ENCODE data around the gene PLAGL1.
"Not testable (repeated sequence)": the region's sequence is repeated elsewhere in the genome, so short reads cannot be mapped to it uniquely, and the experiment has no call there.

Gene PLAGL1

DNA sequence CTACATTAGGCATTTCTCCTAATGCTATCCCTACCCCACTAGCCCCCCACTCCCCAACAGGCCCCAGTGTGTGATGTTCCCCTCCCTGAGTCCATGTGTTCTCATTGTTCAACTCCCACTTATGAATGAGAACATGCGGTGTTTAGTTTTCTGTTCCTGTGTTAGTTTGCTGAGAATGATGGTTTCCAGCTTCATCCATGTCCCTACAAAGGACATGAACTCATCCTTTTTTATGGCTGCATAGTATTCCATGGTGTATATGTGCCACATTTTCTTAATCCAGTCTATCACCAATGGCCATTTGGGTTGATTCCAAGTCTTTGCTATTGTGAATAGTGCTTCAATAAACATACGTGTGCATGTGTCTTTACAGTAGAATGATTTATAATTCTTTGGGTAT is 1.6 kb upstream of the PLAGL1 start:
- not testable (repeated sequence) for DNase-seq (ENCODE audit: low read depth)

DNA sequence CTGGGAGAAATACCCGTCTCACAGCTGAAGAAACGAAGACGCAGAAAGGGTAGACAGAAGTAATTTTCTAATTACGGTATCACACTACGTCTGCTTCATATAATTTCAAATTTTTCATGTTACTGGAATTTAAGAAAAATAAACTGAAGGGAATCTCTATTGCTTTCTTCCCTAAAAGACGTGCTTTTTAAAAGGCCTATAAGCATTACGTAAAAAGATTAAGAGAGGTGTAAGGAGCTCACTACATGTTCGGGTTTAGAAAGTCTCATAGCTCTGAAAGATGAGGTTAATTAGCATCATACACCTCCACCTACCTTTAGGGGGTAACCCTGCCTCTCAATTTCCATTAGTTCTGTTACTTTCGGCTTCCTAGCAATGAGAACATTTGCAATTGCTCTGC is 787 bp upstream of the PLAGL1 start:
- no peak for DNase-seq (ENCODE audit: low read depth)

DNA sequence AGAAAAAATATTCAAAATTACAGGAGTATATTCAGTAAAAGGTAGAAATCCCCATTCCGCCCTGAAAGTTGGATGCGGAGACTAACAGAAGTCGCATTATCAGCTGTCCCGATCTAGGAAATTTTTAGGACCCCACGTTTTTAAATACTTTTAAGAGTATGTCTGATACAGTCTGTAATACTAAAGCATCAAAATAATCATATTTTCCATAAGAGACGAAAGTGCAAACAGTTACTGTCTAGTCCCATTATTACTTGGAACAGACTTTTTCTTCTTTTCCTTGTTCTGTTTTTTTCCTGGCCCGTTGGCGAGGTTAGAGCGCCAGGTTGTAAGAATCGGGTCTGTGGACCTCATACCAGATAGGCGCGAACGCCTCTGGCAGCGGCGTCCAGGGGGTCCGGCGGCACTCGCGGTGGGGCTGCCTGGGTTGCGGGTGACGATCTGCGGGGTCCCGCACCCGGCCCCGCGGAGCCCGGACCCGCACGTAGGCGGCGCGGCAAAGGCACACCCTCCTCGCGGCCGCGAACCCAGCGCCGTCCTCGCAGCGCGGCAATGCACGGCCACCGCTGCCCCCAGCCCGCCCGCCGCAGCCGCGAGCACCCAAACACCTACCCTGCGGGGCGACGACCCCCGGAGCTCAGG is 460 bp downstream of the PLAGL1 start:
- DNase-seq (ENCODE audit: low read depth), result no peak

DNA sequence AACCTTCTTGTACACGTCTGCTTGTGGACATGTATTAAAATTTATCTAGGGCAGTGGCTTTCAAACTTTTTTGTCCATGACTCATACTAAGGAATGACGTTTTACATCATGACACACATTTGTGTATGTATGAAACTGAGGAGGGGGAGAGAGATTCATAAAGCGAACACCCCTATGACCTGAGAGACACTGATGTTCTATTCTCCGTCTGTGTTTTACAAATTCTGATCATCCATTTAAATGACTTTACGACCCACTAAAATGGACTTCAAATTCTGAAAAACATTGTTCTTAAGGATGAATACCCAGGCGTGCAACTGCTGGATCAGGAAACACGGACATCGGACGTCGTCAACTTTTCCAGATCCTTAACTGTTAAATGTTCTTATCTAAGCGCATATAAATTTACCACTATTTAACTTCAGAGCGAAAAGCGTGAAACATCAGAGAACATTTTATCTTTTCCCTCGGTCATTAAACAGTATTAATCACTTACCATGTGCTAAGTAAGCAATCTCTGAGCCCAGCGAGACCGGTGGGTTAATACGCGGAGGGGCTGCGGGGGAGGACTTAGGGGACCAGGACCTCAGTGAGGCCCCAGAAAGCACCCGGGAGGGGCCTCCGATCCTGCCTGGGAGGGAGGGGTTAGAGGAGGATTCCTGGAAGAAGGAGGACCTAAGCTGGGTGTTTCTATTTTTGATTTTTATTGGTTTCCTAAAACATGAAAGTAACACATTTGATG is 1.2 kb downstream of the PLAGL1 start:
- DNase-seq (ENCODE audit: low read depth), result peak; percentile 30

DNA sequence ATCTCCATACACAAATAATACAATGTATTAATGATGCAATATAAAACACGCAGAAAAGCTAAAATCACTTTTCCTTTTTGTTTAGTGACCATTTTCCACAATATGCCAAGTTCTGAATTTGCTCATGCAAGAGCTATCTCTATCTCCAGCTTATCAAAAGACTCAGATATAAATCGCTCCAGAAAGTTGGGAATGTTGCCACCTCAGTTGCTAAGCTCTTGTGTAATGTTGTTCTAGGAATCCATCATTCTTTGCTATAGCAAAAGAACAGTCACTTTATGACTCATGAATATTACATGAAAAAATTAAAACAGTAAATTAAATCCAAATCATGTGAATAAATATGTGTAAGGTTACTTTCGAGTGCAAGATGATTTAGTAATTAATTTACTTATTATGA is 8.7 kb downstream of the PLAGL1 start:
- peak; percentile 51 for DNase-seq (ENCODE audit: low read depth)

DNA sequence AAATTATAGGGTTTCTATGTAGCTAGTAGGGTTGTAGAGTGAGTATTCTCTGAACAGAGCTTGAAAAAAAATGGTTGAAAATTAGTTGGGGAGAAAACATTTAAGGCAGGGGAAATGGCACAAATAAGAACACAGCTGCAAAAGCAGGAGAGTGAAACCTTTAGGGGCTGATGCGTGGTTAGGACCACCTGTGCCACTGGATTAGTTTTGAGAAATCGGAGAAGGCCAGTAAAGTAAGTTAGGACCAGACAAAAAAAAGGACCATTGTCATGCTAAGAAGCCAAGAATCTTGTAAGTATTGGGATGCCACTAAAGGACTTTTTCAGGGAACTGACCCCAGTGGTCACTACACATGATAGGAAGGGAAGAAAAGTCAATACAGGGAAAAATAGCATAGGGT is 9.4 kb downstream of the PLAGL1 start:
- no peak for DNase-seq (ENCODE audit: low read depth)

DNA sequence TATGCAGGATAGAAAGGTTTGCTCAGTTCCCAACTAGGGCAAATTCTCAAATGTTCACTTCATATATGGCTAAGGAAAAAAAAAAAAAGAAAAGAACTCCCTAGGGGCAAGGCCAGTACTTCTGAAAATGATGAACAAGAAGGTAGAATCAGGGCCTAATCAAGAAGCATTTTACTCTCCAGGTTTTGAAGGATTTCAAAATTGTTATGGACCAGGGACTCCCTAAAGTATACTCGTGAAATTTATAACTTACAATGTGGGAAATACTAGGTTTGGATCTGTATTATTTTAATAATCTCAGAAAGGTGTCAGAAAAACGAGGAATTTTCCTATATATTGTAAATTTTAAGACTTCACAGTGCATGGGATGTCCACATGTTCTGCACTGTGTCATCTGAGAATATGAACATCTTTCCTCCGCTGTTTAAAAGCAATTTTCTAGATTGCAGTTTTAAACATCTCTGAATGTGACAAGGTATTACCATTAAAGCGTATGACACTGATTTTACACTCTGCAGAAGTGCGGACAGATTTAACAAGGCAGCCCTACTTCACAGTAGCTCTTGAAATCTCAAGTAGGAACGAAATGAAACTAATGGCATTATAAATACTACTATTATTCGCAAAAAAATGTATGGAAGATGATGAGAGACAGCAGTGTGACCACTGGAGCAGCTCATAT is 14.0 kb downstream of the PLAGL1 start:
- DNase-seq (ENCODE audit: low read depth), result no peak

DNA sequence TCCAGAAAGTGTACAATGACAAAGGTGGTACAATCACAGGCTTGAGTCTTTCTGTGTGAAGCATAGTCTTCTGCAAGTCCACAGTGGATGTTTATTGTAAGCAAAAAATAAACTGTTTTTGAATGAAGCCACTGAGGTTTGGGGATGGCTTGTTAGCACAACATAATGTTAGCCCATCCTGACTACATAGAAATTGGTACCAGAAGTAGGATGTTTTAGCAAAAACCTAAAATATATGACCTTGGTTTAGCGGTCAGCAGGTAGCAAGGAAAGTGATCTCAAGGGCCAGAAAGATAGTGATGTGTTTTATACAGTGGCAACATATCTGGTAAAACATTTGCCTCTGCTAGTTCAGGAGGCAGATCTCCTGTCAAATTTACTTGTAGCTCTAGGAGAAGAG is 15.8 kb downstream of the PLAGL1 start:
- DNase-seq (ENCODE audit: low read depth), result no peak

DNA sequence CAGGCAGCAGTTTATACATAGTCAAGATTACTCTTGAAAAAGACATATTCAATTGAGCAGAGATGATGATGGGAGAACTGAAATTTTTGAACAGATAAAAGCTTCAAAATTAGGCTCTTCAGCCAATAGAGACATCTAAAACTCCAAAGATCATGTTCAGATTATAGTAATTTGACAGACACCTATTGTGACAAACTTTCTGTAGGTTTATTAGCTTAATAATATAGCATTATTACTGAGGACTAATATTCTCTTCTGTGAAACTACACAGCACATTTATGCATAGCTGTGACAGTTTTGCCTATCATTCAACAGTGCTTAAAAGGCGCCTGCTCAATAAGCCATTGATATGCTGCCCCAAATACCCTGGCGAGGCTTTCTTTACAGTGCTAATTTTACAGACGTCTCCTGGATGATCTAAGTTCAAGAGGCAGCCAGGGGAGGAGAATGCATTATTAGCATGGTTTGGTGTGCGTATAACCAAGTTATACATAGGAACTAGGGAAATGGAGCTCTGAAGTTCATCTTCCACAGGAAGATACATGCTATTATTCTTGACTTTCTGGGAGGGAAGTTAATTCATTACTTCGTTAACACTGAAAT is 21.5 kb downstream of the PLAGL1 start:
- DNase-seq (ENCODE audit: low read depth), result no peak

DNA sequence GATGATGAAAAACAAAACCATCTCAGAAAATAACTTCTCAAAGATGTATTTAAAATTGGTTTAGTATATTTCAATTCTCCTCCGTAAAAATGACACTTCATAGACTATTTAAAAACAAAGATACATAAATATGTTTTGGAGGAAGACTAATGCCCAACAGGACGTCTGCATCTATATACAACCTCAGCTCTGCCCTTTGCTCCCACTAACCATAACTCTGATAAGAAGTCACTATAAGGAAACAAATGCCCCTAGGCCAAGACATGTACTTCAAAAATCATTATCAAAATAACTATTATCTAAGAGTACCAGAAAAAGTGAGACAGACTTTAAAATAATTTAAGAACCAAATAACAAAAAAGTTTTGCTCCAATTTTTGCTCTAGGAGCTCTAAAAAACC is 23.4 kb downstream of the PLAGL1 start:
- DNase-seq (ENCODE audit: low read depth), result no peak

DNA sequence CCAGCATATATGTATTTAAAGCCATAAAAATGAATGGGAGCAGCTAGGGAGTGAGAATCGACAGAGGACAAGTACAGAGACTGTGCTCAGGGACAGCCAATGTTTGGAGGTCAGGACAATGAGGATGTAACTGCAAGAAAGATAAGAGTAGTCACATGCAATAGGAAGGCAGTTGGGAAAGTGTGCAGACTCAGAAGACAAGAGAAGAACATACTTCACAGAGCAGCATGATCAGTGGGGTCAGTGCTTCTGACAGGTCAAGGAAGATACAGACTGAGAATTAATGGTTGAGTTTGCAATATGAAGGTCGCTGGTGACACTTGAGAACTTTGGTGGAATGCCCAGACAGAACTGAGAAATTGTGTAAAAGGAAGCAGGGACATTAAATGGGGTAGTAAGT is 25.1 kb downstream of the PLAGL1 start:
- DNase-seq (ENCODE audit: low read depth), result no peak

DNA sequence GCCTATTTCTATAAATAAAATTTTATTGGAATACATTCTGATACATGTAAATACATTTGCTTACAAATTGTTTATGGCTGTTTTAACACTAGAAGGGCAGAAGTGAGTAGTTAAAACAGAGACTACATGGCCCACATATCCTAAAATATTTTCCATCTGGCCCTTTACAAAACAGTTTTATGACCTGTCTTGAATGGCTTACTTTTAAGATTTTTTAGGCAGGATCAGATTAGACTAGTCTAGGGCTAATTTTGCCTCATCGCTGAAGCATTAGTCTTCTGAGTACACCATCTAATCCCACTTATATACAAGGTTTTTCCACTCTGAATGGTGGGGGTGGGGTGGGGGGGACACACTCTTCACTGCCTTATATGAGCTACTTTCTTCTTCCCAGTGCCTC is 27.1 kb downstream of the PLAGL1 start:
- no peak for DNase-seq (ENCODE audit: low read depth)

DNA sequence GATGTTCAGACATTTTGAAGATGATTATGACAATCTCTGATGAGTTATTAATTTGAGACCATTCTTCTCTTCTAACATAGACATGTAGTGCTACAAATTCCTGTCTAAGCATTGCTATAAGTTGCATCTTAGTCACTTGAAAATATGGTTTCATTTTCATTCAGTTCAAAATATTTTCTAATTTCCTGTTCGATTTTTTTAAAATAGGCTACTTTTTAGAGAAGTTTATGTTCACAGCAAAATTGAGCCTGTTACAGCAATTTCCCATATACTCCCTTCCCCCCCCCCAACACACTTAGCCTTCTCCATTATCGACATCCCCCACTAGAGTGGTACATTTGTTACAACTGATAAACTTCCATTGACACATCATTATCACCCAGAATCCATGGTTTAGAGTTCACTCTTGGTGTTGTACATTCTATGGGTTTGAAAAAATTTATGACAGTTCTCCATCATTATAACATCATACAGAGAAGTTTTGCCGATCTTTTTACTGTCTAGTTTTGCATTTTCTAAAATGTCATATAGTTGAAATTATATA is 31.2 kb downstream of the PLAGL1 start:
- DNase-seq (ENCODE audit: low read depth), result no peak

DNA sequence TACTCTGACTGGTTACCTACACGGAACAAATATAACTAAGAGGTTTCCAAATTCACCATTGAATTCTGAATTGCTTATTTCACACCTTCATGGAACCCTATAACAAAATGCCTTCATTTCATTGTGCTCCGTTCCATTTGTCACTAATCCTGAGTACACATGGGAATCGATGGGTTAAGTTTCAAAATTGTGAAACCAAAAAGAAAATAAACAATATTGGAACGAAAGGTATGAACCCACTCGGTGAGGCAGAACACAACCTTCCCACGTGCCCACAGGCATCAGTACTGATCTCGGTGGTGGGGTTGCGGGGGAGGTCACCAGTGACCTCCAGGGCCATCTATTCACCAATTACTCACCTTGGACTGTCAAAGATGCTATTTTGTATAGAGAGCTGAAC is 34.0 kb downstream of the PLAGL1 start:
- no peak for DNase-seq (ENCODE audit: low read depth)

DNA sequence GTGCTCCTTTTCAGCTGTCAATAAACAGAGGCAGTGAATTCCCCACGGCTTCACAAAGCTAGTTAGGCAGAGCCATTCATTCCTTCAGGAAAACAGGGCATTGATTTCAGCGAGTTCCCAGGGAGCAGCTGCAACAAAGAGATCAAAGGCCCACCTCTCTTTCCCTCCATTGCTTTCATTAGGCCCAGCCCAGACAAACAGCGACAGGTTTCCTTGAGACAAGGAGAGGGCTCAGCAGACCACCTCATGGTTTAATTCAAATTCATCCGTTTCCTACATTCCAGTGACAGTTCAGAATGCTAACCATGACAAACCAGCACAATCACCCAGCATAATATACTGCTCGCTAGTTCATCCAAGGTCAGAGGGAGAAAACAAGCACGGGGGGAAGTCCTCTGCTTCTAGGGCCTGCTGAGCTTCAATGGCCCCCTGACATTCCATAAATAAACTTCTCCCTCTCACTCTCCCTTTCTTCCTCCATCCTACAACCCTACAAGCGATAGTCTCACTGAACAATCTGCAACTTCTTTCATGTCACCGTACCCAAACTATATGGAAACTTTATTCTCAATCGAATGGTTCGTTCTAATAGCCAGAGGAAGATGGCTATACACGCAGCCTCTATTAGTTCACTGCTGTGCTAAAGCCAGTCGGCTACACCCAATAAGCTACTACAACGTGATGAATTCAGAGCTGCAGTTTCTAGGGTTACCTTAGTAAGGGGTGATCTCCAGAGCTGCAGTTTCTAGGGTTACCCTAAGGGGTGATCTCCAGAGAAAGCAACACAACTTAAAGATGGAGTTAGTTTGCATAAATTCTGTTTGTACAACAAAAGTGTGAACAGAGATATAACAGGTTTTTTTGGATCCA is 34.7 kb downstream of the PLAGL1 start:
- no peak for DNase-seq (ENCODE audit: low read depth)

DNA sequence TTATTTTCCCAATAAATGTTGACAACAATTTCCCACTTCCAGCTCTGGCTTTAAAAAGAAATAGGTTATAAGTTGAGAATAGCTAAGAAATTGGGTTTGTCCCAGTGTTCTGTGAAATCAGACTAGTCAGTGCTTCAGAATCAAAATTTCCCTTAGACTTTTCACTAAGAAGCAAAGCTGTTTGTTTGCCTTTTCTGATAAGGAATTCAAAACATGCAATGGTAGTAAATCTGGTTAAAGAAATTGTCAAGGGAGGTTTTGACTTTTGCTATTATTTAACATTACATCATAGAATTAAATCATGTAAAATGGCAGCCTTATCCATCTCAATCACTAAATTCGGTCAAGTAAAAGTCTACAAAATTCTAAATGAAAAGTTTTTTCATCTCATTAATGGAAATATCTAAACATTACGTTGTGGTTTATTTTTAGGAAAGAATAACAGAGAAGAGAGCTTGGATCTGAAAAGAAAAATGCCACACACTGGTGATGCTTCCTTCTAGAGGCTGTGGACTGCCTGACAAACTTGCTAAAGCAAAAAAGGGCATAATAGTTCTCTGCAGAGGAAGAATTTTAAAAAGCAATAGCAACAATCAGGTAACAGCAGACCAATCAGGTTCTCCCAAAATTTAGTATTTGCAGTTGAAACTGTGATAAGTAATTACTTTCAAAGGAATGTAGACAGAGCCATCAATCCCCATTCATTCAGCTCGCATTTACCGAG is 36.4 kb downstream of the PLAGL1 start:
- no peak for DNase-seq (ENCODE audit: low read depth)

DNA sequence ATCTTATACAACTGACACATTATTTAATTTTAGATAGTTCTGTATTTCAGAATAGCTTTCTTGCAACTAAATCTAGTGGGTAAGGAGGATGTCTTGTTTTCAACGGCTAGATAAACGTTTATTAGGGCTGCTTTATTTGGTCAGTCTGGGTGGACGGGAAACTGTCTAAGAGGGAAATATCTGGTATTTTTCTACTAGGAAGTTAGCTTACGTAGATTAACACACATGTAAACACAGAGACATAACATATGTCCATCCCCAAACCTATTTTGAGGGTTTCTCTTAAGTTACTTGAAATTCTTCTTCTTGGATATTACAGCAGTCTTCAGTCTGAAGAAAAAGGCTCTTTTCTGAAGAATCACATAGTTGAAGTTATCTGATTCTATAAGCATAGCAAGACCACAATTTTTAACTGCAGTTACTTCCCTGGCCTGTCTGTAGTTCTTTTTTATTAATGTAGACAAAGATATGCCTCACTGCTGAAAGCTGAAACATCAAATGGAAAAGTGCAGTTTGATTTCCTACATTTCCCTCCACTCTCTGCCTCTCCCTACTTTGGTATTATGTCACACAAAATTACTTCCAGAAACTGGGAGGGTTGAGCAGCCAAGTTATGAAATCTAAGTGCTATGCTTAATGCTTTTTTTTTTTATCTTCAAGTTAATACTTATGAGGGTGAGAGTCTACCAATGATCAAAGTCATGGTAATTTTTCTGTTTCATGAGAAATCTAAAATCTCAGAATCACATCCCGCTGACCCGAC is 37.4 kb downstream of the PLAGL1 start:
- DNase-seq (ENCODE audit: low read depth), result peak; percentile 37

DNA sequence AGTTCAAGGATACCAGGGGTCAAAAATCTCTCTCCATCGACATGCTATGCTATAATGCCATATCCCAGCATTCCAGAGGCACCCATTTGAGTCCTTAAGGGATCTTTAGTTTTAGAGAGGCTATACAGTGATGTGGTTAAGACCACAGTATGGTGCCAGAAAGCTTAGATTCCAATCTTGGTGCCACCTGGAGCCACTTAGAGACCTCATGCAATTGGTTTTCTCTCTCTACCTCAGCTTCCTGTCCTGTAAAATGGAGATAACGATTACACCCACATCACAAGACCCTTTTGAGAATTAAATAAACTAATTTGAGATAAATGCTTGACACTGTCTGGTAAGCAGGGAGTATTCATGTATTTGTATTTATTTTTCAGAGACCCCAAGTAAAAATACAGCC is 39.0 kb downstream of the PLAGL1 start:
- DNase-seq (ENCODE audit: low read depth), result no peak

DNA sequence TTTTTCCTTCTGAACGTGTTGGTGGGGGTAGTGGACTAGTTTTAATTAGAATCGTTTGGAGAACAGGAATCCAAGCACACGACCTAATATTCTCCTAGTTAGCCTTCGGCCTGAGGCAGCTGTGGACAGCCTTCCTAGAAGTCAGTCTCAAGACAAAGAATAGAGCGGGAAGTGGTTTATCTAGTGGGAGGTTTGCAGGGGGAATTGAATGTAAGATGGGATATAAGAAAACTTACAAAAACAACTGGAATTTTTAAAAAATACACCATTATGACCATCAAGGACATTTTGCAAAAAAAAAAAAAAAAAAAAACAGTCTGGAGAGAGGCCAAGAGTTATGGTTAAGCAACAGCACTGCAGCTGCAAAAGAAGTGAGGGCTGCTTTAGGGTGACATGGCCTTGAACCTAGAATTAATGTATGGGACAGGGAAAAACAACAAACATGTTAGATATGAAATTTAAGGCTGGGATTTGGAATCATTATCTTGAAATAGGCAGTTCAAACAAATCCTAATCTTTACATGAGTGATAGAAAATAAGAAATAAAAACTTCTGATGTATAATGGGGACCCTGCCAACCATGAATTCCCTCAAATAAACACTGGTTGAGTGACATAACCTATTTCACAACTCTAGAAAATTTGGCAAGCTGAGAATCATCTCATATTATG is 40.2 kb downstream of the PLAGL1 start:
- DNase-seq (ENCODE audit: low read depth), result peak; percentile 68

DNA sequence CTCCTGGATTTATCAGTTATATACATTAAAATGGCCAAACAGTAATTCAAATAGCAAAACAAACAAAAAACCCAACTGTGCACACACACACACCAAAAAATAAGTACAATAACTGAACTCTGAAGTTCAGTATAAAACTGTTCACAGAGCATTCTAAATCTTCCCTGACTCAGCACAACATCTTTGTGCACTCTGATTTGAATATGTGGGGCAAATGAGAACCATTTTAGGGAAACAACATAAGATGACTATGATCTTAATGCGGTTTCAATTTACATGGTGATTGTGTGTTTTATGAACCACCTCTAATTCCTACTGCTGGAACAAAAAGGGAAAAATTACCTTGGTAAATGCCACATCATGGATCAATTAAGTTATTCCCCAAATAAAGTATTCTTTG is 41.7 kb downstream of the PLAGL1 start:
- no peak for DNase-seq (ENCODE audit: low read depth)

All from fibroblast of gingiva (primary cell).